Measurements from ENCODE around the gene LINC00237. TPM values are rescaled to one million over a fixed set of nuclear protein-coding genes. Genes with fewer than 3 reads are reported as not detected.

Gene LINC00237
- total RNA-seq, 1 donor from 2014 or later = not detected

- no peak overlapping the region for H3K4me3 Mint-ChIP-seq (ENCODE audit: unreplicated experiment)
- no peak overlapping the region for H3K27ac Mint-ChIP-seq (ENCODE audit: unreplicated experiment)
- no peaks in the 10 kb centered on the region for H3K9me3 Mint-ChIP-seq (ENCODE audit: unreplicated experiment)
- no peaks in the 10 kb centered on the region for H3K36me3 Mint-ChIP-seq (ENCODE audit: low read depth, unreplicated experiment)
- no peak for DNase-seq (ENCODE audit: low spot score)
- TF ChIP-seq, protein P1, sequence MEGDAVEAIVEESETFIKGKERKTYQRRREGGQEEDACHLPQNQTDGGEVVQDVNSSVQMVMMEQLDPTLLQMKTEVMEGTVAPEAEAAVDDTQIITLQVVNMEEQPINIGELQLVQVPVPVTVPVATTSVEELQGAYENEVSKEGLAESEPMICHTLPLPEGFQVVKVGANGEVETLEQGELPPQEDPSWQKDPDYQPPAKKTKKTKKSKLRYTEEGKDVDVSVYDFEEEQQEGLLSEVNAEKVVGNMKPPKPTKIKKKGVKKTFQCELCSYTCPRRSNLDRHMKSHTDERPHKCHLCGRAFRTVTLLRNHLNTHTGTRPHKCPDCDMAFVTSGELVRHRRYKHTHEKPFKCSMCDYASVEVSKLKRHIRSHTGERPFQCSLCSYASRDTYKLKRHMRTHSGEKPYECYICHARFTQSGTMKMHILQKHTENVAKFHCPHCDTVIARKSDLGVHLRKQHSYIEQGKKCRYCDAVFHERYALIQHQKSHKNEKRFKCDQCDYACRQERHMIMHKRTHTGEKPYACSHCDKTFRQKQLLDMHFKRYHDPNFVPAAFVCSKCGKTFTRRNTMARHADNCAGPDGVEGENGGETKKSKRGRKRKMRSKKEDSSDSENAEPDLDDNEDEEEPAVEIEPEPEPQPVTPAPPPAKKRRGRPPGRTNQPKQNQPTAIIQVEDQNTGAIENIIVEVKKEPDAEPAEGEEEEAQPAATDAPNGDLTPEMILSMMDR (IDR thresholded peaks at IDR 0.05; ENCODE audit: unreplicated experiment) = no peak
- H3K27me3 Mint-ChIP-seq (ENCODE audit: unreplicated experiment) = peaks cover 12% of the 10 kb centered on the region
- peaks cover 9% of the 10 kb centered on the region for H3K4me1 Mint-ChIP-seq (ENCODE audit: unreplicated experiment)
Observed at GRCh38 chr20:21110811-21111210, 4.7 kb upstream of the LINC00237 start.

DNA sequence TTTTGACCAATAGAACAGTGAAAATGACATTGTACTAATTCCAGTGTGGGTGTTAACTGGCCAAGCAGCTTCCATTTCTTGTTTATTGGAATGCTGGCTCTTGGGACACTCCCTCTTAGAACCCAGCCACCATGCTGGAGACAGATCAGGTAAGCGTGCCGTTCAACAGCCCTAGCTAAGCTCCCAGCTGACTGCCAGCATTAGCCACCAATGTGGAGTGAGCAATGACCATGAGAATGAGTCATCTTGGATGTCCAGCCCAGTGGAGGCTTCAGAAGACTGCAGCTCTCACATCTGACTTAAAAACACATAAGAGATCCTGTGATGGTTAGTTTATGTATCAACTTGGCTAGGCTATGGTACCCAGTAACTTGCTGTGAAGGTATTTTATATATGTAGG is 3.0 kb upstream of the LINC00237 start:
- Mint-ChIP-seq H3K36me3 (ENCODE audit: low read depth, unreplicated experiment) (no peaks in the 10 kb centered on the region), H3K4me1 (ENCODE audit: unreplicated experiment) (peaks cover 4% of the 10 kb centered on the region), H3K27me3 (ENCODE audit: unreplicated experiment) (peaks cover 15% of the 10 kb centered on the region), H3K4me3 (ENCODE audit: unreplicated experiment) (no peak overlapping the region), H3K27ac (ENCODE audit: unreplicated experiment) (no peak overlapping the region), H3K9me3 (ENCODE audit: unreplicated experiment) (no peaks in the 10 kb centered on the region)
- TF ChIP-seq, protein P1 (IDR thresholded peaks at IDR 0.05; ENCODE audit: unreplicated experiment) = no peak
- DNase-seq (ENCODE audit: low spot score) = no peak

DNA sequence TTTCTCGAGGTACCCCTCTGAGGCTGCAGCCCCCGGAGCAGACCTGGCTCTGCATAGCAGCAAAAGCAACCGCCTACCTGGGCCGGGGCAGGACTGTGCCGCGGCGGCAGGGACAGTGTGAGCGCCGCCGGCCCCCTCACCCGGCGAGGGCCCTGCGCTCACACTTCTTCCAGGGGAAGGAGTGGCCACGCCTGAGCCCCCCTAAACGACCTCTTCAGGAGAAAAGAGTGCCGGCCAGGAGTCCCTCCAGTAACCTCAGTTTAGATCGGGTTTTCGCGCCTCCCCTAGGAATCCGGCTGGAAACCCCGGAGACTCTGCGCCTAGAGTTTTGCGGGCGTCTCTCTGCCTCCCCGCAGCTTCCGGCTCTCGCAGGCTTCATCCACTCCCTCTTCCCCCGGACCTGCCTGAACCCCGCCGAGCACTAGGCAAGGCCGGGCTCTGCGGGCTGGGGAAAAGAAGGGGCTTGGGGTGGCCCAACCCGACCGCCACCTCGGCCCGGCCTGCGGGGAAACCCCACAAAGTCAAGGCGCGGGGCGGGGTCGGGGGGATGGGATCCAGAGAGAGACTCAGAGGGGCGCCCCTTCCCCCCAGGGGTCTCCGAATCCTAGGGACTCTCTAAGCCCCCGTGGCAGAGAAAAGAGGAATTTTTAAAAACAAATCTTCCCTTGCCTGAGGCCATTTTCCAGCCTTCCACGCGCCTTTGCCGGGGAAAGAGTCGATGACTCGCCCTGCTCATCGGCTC is 558 bp downstream of the LINC00237 start:
- Mint-ChIP-seq H3K27me3 (ENCODE audit: unreplicated experiment) (peaks cover 34% of the 10 kb centered on the region), H3K9me3 (ENCODE audit: unreplicated experiment) (no peaks in the 10 kb centered on the region), H3K4me3 (ENCODE audit: unreplicated experiment) (no peak overlapping the region), H3K36me3 (ENCODE audit: low read depth, unreplicated experiment) (no peaks in the 10 kb centered on the region), H3K4me1 (ENCODE audit: unreplicated experiment) (peaks cover 14% of the 10 kb centered on the region), H3K27ac (ENCODE audit: unreplicated experiment) (no peak overlapping the region)
- TF ChIP-seq, protein P1 (IDR thresholded peaks at IDR 0.05; ENCODE audit: unreplicated experiment) = no peak
- no peak for DNase-seq (ENCODE audit: low spot score)

GRCh38 chr20:21104921-21105320 is 1.2 kb downstream of the LINC00237 start:
- no peak overlapping the region for H3K27ac Mint-ChIP-seq (ENCODE audit: unreplicated experiment)
- H3K4me3 Mint-ChIP-seq (ENCODE audit: unreplicated experiment) = no peak overlapping the region
- no peaks in the 10 kb centered on the region for H3K36me3 Mint-ChIP-seq (ENCODE audit: low read depth, unreplicated experiment)
- H3K9me3 Mint-ChIP-seq (ENCODE audit: unreplicated experiment) = no peaks in the 10 kb centered on the region
- TF ChIP-seq, protein P1 (IDR thresholded peaks at IDR 0.05; ENCODE audit: unreplicated experiment) = no peak
- H3K4me1 Mint-ChIP-seq (ENCODE audit: unreplicated experiment) = peaks cover 17% of the 10 kb centered on the region
- peaks cover 34% of the 10 kb centered on the region for H3K27me3 Mint-ChIP-seq (ENCODE audit: unreplicated experiment)
- DNase-seq (ENCODE audit: low spot score) = no peak

DNA sequence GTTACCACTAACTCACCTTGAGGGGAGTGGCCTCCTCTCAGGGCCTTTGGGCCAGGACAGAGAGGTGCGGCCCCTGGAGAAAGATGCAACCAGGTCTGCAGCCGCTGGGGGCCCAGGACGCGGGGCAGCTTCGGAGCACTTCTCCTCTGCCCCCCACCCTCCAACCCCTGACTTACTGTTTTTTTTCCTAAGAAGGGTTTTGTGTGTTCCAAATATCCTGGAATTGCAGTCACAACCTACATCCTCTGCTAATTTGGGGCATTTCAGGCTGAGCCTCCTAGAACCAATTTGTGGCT is 1.7 kb downstream of the LINC00237 start:
- Mint-ChIP-seq H3K4me3 (ENCODE audit: unreplicated experiment) (no peak overlapping the region), H3K27ac (ENCODE audit: unreplicated experiment) (no peak overlapping the region), H3K27me3 (ENCODE audit: unreplicated experiment) (peaks cover 34% of the 10 kb centered on the region), H3K4me1 (ENCODE audit: unreplicated experiment) (peaks cover 17% of the 10 kb centered on the region), H3K36me3 (ENCODE audit: low read depth, unreplicated experiment) (no peaks in the 10 kb centered on the region), H3K9me3 (ENCODE audit: unreplicated experiment) (no peaks in the 10 kb centered on the region)
- TF ChIP-seq, protein P1 (IDR thresholded peaks at IDR 0.05; ENCODE audit: unreplicated experiment) = no peak
- DNase-seq (ENCODE audit: low spot score) = no peak

All from endothelial cell (in vitro differentiated cells).